Measurements from ENCODE around the gene SLAMF7. TPM values are rescaled to one million over a fixed set of nuclear protein-coding genes. Genes with fewer than 3 reads are reported as not detected.

SLAMF7 gene
- total RNA-seq, 1 donor from 2014 or later: not detected

- DNase-seq (ENCODE audit: low read depth in 2 of 2): no peak
Measured at GRCh38 chr1:160745551-160745950, 6.5 kb downstream of the SLAMF7 start.

GRCh38 chr1:160746836-160747500 is 7.9 kb downstream of the SLAMF7 start:
- DNase-seq (ENCODE audit: low read depth in 2 of 2): no peak

GRCh38 chr1:160747717-160748116 is 8.7 kb downstream of the SLAMF7 start:
- no peak for DNase-seq (ENCODE audit: low read depth in 2 of 2)

- DNase-seq (ENCODE audit: low read depth in 2 of 2): no peak
Measured at GRCh38 chr1:160748181-160748877, 9.3 kb downstream of the SLAMF7 start.

GRCh38 chr1:160748878-160749269 is 9.8 kb downstream of the SLAMF7 start:
- peak in 1 of 2 donors; percentile 22 for DNase-seq (ENCODE audit: low read depth in 2 of 2)

GRCh38 chr1:160750608-160751007 is 11.6 kb downstream of the SLAMF7 start:
- DNase-seq (ENCODE audit: low read depth in 2 of 2): no peak

GRCh38 chr1:160752406-160752805 is 13.4 kb downstream of the SLAMF7 start:
- DNase-seq (ENCODE audit: low read depth in 2 of 2): no peak

- no peak for DNase-seq (ENCODE audit: low read depth in 2 of 2)
Measured at GRCh38 chr1:160752924-160753323, 13.9 kb downstream of the SLAMF7 start.

GRCh38 chr1:160753594-160753993 is 14.5 kb downstream of the SLAMF7 start:
- DNase-seq (ENCODE audit: low read depth in 2 of 2): no peak

- no peak for DNase-seq (ENCODE audit: low read depth in 2 of 2)
Measured at GRCh38 chr1:160755461-160755860, 16.4 kb downstream of the SLAMF7 start.

GRCh38 chr1:160755911-160756848 is 17.1 kb downstream of the SLAMF7 start:
- DNase-seq (ENCODE audit: low read depth in 2 of 2): no peak

- no peak for DNase-seq (ENCODE audit: low read depth in 2 of 2)
Measured at GRCh38 chr1:160756849-160757201, 17.8 kb downstream of the SLAMF7 start.

GRCh38 chr1:160758521-160758920 is 19.5 kb downstream of the SLAMF7 start:
- DNase-seq (ENCODE audit: low read depth in 2 of 2): no peak

- no peak for DNase-seq (ENCODE audit: low read depth in 2 of 2)
Measured at GRCh38 chr1:160759740-160760139, 20.7 kb downstream of the SLAMF7 start.

GRCh38 chr1:160761046-160761445 is 22.0 kb downstream of the SLAMF7 start:
- no peak for DNase-seq (ENCODE audit: low read depth in 2 of 2)

GRCh38 chr1:160761886-160762285 is 22.8 kb downstream of the SLAMF7 start:
- no peak for DNase-seq (ENCODE audit: low read depth in 2 of 2)

GRCh38 chr1:160763993-160764392 is 24.9 kb downstream of the SLAMF7 start:
- DNase-seq (ENCODE audit: low read depth in 2 of 2): no peak

- no peak for DNase-seq (ENCODE audit: low read depth in 2 of 2)
Measured at GRCh38 chr1:160767395-160768294, 28.6 kb downstream of the SLAMF7 start.

GRCh38 chr1:160768295-160768657 is 29.2 kb downstream of the SLAMF7 start:
- peak; percentile 19 to 41 for DNase-seq (ENCODE audit: low read depth in 2 of 2)

GRCh38 chr1:160772331-160772730 is 33.3 kb downstream of the SLAMF7 start:
- DNase-seq (ENCODE audit: low read depth in 2 of 2): no peak

GRCh38 chr1:160773093-160773492 is 34.0 kb downstream of the SLAMF7 start:
- no peak for DNase-seq (ENCODE audit: low read depth in 2 of 2)

All from lung microvascular endothelial cell (primary cell).